HG03196 (cell line): ENCODE results near the gene ZNF804A.

Source experiments
- ATAC-seq: cut with Tn5 transposase; IDR thresholded peaks from one replicate; pipeline ENCODE4 v1.9.1; 2021; ENCODE audit not compliant: unreplicated experiment

The ZNF804A gene

DNA sequence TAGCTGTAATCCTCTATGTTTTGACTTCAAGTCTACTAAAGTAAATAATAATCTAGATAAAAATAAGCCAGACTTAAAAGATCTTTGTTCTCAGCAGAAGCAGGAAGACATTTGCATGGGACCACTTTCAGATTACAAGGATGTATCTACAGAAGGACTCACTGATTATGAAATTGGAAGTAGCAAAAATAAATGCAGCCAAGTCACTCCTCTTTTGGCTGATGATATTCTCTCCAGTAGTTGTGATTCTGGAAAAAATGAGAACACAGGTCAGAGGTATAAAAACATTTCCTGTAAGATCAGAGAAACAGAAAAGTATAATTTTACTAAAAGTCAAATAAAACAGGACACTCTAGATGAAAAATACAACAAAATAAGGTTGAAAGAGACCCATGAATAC, 338.4 kb downstream of the ZNF804A start:
- no peak for ATAC-seq

DNA sequence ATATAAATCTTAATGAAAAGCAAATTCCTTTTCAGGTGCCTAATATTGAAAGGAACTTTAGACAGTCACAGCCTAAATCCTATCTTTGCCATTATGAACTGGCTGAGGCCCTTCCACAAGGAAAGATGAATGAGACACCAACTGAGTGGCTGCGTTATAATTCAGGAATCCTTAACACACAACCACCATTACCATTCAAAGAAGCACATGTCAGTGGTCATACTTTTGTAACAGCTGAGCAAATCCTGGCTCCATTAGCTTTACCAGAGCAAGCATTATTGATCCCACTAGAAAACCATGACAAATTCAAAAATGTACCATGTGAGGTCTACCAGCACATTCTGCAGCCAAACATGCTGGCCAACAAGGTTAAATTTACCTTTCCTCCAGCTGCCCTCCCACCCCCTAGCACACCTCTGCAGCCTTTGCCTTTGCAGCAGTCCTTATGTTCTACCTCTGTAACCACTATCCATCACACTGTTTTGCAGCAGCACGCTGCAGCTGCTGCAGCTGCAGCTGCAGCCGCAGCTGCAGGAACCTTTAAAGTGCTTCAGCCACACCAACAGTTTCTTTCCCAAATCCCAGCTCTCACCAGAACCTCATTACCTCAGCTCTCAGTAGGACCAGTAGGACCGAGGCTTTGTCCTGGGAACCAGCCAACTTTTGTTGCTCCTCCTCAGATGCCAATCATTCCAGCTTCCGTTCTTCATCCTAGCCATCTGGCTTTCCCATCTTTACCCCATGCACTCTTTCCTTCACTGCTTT, 340.1 kb downstream of the ZNF804A start:
- no peak for ATAC-seq

DNA sequence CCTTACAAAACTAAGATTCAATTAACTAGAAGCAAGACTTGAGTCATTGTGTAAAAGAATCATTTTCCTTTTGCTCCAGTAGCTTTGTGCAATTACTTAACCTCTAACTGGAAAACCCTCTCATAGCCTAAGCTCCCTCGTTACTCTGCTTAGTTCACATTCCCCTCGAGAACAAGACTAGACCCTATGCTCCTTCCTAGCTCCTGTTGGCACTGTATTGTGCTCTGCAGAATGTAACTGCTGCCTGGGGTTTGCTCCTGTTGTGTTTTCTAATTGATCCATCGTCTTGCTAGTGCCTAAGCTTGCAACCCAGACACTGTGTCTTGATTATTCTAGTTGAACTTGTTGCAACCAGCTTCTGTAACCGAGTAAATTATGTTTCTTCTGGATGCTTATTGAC, 347.0 kb downstream of the ZNF804A start:
- ATAC-seq, result no peak

- ATAC-seq, result no peak
These were observed 347.5 kb downstream of the ZNF804A start for GRCh38 chr2:184945824-184946223.

- no peak for ATAC-seq
These were observed 358.5 kb downstream of the ZNF804A start for GRCh38 chr2:184956856-184957255.

- no peak for ATAC-seq
These were observed 373.3 kb downstream of the ZNF804A start for GRCh38 chr2:184971546-184972068.
